Measurements from ENCODE around the gene HOXB5.

HOXB5 gene

GRCh38 chr17:48601539-48602425 lies 8.2 kb upstream of the HOXB5 start:
- no peak for DNase-seq

GRCh38 chr17:48601207-48601538 lies 7.6 kb upstream of the HOXB5 start:
- DNase-seq, result no peak

GRCh38 chr17:48600244-48601098 lies 6.9 kb upstream of the HOXB5 start:
- no peak for DNase-seq

GRCh38 chr17:48599354-48599753 lies 5.8 kb upstream of the HOXB5 start:
- no peak for DNase-seq

GRCh38 chr17:48598736-48599135 lies 5.2 kb upstream of the HOXB5 start:
- DNase-seq, result no peak

- no peak for DNase-seq
Measured at GRCh38 chr17:48597778-48598631, 4.4 kb upstream of the HOXB5 start.

- DNase-seq, result no peak
Measured at GRCh38 chr17:48597528-48597777, 3.9 kb upstream of the HOXB5 start.

- DNase-seq, result no peak
Measured at GRCh38 chr17:48596735-48597527, 3.4 kb upstream of the HOXB5 start.

- no peak for DNase-seq
Measured at GRCh38 chr17:48596000-48596734, 2.6 kb upstream of the HOXB5 start.

GRCh38 chr17:48595278-48595999 lies 1.9 kb upstream of the HOXB5 start:
- no peak for DNase-seq

GRCh38 chr17:48594538-48595277 lies 1.1 kb upstream of the HOXB5 start:
- DNase-seq, result no peak

GRCh38 chr17:48593840-48594537 lies 410 bp upstream of the HOXB5 start:
- peak; percentile 74 for DNase-seq

- no peak for DNase-seq
Measured at GRCh38 chr17:48592577-48592976, 1.0 kb downstream of the HOXB5 start.

GRCh38 chr17:48592057-48592514 lies 1.5 kb downstream of the HOXB5 start:
- DNase-seq, result no peak

GRCh38 chr17:48591255-48592056 lies 2.1 kb downstream of the HOXB5 start:
- DNase-seq, result no peak

- no peak for DNase-seq
Measured at GRCh38 chr17:48590607-48591161, 2.9 kb downstream of the HOXB5 start.

GRCh38 chr17:48589831-48590606 lies 3.6 kb downstream of the HOXB5 start, which contains the start of gene HOXB3:
TSS of gene HOXB3 (minus strand) at chr17:48590241. CDS start at chr17:48552474, 37,767 bp downstream.
- no peak for DNase-seq
